Panc1 (cell line): ENCODE data around the gene SERPINB1. TPM values are rescaled to one million over a fixed set of nuclear protein-coding genes. Genes with fewer than 3 reads are reported as not detected.

ENCODE experiments used
- ATAC-seq: fragments of 200-7000 bp; cut with Tn5 transposase; 2 replicates; pipeline ENCODE4 v1.9.1; 2020; ENCODE audit warnings: mild to moderate bottlenecking, moderate library complexity
- BruUV-seq: library from RNA; stranded (reverse); fragments of 400-500 nt; replicated peaks from 2 replicates; lab custom pipeline; 2021; lab: Mats Ljungman, UMichigan
- CTCF ChIA-PET: fragments of 300-600 bp; sonication (Branson Sonifier 250); formaldehyde crosslinking; loops from one replicate; lab custom pipeline; 2022; ENCODE audit warnings: antibody characterized with exemption; lab: Charles Lee
- POLR2A ChIA-PET: fragments of 300-600 bp; sonication (Branson Sonifier 250); formaldehyde crosslinking; loops from one replicate; lab custom pipeline; 2022; ENCODE audit warnings: antibody characterized with exemption; lab: Charles Lee
- DNase-seq: peaks from one replicate; pipeline ENCODE4 v3.0.0-alpha.2; 2010; ENCODE audit warnings: low read depth, low spot score
- H3K27ac ChIP-seq: 2 replicates; pipeline ENCODE4 v1.5.1; 2011; ENCODE audit warnings: mild to moderate bottlenecking, low read length, inconsistent platforms
- H3K27me3 ChIP-seq: fragments of 200-500 bp; sonication (Bioruptor generic); 2 replicates; pipeline ENCODE4 v1.6.0; 2014; ENCODE audit warnings: low read length, inconsistent platforms; ENCODE audit not compliant: control insufficient read depth, insufficient read depth
- H3K36me3 ChIP-seq: fragments of 200-500 bp; sonication (Bioruptor generic); 2 replicates; pipeline ENCODE4 v1.5.1; 2014; ENCODE audit warnings: inconsistent platforms, mild to moderate bottlenecking, low read length, moderate library complexity; ENCODE audit not compliant: control insufficient read depth, insufficient read depth
- H3K4me1 ChIP-seq: 2 replicates; pipeline ENCODE4 v1.5.1; 2011; ENCODE audit warnings: inconsistent platforms, mild to moderate bottlenecking, low read length, moderate library complexity; ENCODE audit not compliant: control insufficient read depth, insufficient read depth
- H3K4me3 ChIP-seq, 2 experiments: 2 replicates each; pipeline ENCODE4 v1.5.1; 2011 to 2012; ENCODE audit warnings: low read depth in 2 of 2, low read length in 2 of 2, mild to moderate bottlenecking in 2 of 2, inconsistent platforms in 1 of 2, moderate library complexity in 1 of 2
- H3K9me3 ChIP-seq: fragments of 200-500 bp; sonication (Bioruptor generic); 2 replicates; pipeline ENCODE4 v1.5.1; 2014; ENCODE audit warnings: low read depth, mild to moderate bottlenecking, inconsistent platforms, low read length, moderate library complexity; ENCODE audit not compliant: control insufficient read depth, insufficient read depth
- CTCF ChIP-seq: fragments of 450-650 bp; IDR thresholded peaks from 2 replicates; pipeline ENCODE4 v1.5.1; 2017; ENCODE audit warnings: mild to moderate bottlenecking
- POLR2AphosphoS5 ChIP-seq: IDR thresholded peaks from 2 replicates; pipeline ENCODE4 v1.6.1; 2012; ENCODE audit warnings: mild to moderate bottlenecking, low read depth, low read length, moderate library complexity
- REST ChIP-seq, 2 experiments: IDR thresholded peaks; 2 replicates each; pipeline ENCODE4 v1.6.1; 2011 to 2012; ENCODE audit warnings: low read depth in 2 of 2, control low read depth in 1 of 2, low read length in 1 of 2, mild to moderate bottlenecking in 1 of 2, moderate library complexity in 1 of 2; ENCODE audit not compliant: insufficient read depth in 1 of 2
- SIN3A ChIP-seq: IDR thresholded peaks from 2 replicates; pipeline ENCODE4 v1.6.1; 2012; ENCODE audit warnings: low read depth, mild to moderate bottlenecking, low read length, moderate library complexity, borderline replicate concordance; ENCODE audit not compliant: insufficient read depth
- TCF7L2 ChIP-seq: IDR thresholded peaks from 2 replicates; pipeline ENCODE4 v1.6.1; 2011; ENCODE audit warnings: mild to moderate bottlenecking, low read depth, low read length, inconsistent platforms
- in situ Hi-C: cut with HindIII; loops from 2 replicates; pipeline ENCODE4 v1.10.0; 2016; ENCODE audit warnings: low sequenced_read_pairs, low pct_unique_long_range_greater_than_20kb
- intact Hi-C: fragments of 100-400 bp; cut with micrococcal nuclease; formaldehyde crosslinking; loops from one replicate; pipeline ENCODE4 v1.10.0; 2022; ENCODE audit not compliant: unreplicated experiment
- total RNA-seq: library from RNA; stranded (reverse); gene quantifications from one replicate; pipeline ENCODE4 v1.2.1, GENCODE V29; 2021; ENCODE audit not compliant: unreplicated experiment

SERPINB1 gene
- total RNA-seq, 1 experiment from 2014 or later = 40.8 TPM

GRCh38 chr6:2827142-2827541, 14.5 kb downstream of the SERPINB1 start:
- no peaks in the 10 kb centered on the region for H3K4me1 ChIP-seq
- no peaks in the 10 kb centered on the region for H3K27me3 ChIP-seq
- in situ Hi-C loops = no loop called here
- intact Hi-C loops = no loop called here
- H3K9me3 ChIP-seq = no peaks in the 10 kb centered on the region
- H3K4me3 ChIP-seq = no peak overlapping the region
- CTCF ChIA-PET = no interaction called here
- DNase-seq (no peak), ATAC-seq (no peak)
- BruUV-seq = no TSS peak
- no peaks in the 10 kb centered on the region for H3K36me3 ChIP-seq
- H3K27ac ChIP-seq = no peak overlapping the region
- TF ChIP-seq SIN3A (no peak), REST (IDR thresholded peaks at IDR 0.05; ENCODE audit: insufficient read depth in 1 of 2, low read depth in 2 of 2, low read length in 1 of 2) (no peak), POLR2AphosphoS5 (no peak), CTCF (no peak), TCF7L2 (no peak)
- POLR2A ChIA-PET = interaction anchor here (0.8 kb wide), 1 partner anchor 13 kb away, joined by 3 read pairs; no protein-coding TSS in a partner anchor

GRCh38 chr6:2826131-2826530, 15.5 kb downstream of the SERPINB1 start:
- TF ChIP-seq CTCF (no peak), SIN3A (no peak), POLR2AphosphoS5 (no peak), REST (IDR thresholded peaks at IDR 0.05; ENCODE audit: insufficient read depth in 1 of 2, low read depth in 2 of 2, low read length in 1 of 2) (no peak), TCF7L2 (no peak)
- intact Hi-C loops = no loop called here
- in situ Hi-C loops = no loop called here
- ChIA-PET POLR2A (no interaction called here), CTCF (no interaction called here)
- no peaks in the 10 kb centered on the region for H3K27me3 ChIP-seq
- ATAC-seq (no peak), DNase-seq (no peak)
- BruUV-seq = no TSS peak
- H3K4me3 ChIP-seq = no peak overlapping the region
- H3K36me3 ChIP-seq = no peaks in the 10 kb centered on the region
- no peaks in the 10 kb centered on the region for H3K4me1 ChIP-seq
- no peaks in the 10 kb centered on the region for H3K9me3 ChIP-seq
- H3K27ac ChIP-seq = no peak overlapping the region
